ENCODE data around the gene USP7. TPM values are rescaled to one million over a fixed set of nuclear protein-coding genes. Genes with fewer than 3 reads are reported as not detected.
"Not testable (repeated sequence)": the region's sequence is repeated elsewhere in the genome, so short reads cannot be mapped to it uniquely, and the experiment has no call there.

The USP7 gene
- total and polyA plus RNA-seq, 4 experiments from 2014 or later: 4.8 to 206 (median 106) TPM

DNA sequence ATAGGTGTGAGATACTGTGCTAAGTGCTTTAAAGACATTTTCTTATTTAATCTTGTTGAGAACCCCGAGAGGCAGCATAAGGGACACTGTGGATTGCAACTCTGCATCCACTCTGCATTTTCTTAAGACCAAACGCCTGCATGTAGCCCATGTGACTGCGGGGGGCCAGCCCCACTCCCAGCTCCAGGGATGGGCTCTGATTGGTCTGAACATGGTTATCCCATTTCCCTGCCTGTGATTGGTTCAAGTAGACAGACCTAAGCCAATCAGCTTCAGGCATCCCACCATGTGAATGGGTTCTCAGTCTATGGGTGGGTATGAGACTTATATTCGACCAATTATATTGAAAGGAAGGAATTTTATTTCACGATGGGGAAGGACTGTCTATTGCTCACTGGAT, 33.2 kb upstream of the USP7 start:
- Histone ChIP-seq H3K9me3 (ENCODE audit: control insufficient read depth in 1 of 2, low read length in 2 of 2) (no peaks in the 10 kb centered on the region), H3K27me3 (ENCODE audit: insufficient read depth, low read length) (no peaks in the 10 kb centered on the region), H3K36me3 (ENCODE audit: insufficient read depth, low read length) (no peaks in the 10 kb centered on the region), H3K4me3 (ENCODE audit: low read length in 2 of 2) (no peak overlapping the region), H3K4me1 (ENCODE audit: insufficient read depth, low read length) (no peaks in the 10 kb centered on the region), H3K27ac (ENCODE audit: low read depth, low read length) (no peak overlapping the region)
- Mint-ChIP-seq H3K4me3 (no peak overlapping the region), H3K27me3 (no peaks in the 10 kb centered on the region), H3K9me3 (no peaks in the 10 kb centered on the region), H3K4me1 (no peaks in the 10 kb centered on the region), H3K27ac (no peak overlapping the region), H3K36me3 (no peaks in the 10 kb centered on the region)
- POLR2A ChIA-PET (ENCODE audit: partially characterized antibody): no interaction called here
- intact Hi-C loops (cut with micrococcal nuclease): no loop called here
- no peak for DNase-seq
- CTCF ChIA-PET (ENCODE audit: partially characterized antibody): interaction anchor here (0.8 to 3.9 kb wide), 2 partner anchors 11 to 142 kb away, joined by 5 to 25 read pairs; no protein-coding TSS in a partner anchor

GRCh38 chr16:8990445-8990844, 26.7 kb upstream of the USP7 start:
- Histone ChIP-seq H3K27me3 (ENCODE audit: insufficient read depth, low read length) (no peaks in the 10 kb centered on the region), H3K4me3 (ENCODE audit: low read length in 2 of 2) (no peak overlapping the region), H3K36me3 (ENCODE audit: insufficient read depth, low read length) (no peaks in the 10 kb centered on the region), H3K4me1 (ENCODE audit: insufficient read depth, low read length) (no peaks in the 10 kb centered on the region), H3K27ac (ENCODE audit: low read depth, low read length) (no peak overlapping the region), H3K9me3 (ENCODE audit: control insufficient read depth in 1 of 2, low read length in 2 of 2) (no peaks in the 10 kb centered on the region)
- Mint-ChIP-seq H3K9me3 (no peaks in the 10 kb centered on the region), H3K36me3 (no peaks in the 10 kb centered on the region), H3K27ac (no peak overlapping the region), H3K4me3 (no peak overlapping the region), H3K4me1 (peaks cover 0 to 2% (median 0%) of the 10 kb centered on the region in 4 donors), H3K27me3 (peaks cover 2 to 3% of the 10 kb centered on the region in 2 donors)
- intact Hi-C loops (cut with micrococcal nuclease): no loop called here
- ChIA-PET CTCF (ENCODE audit: partially characterized antibody) (interaction anchor here (3.4 kb wide), 1 partner anchor 18 kb away, joined by 16 read pairs; no protein-coding TSS in a partner anchor), POLR2A (ENCODE audit: partially characterized antibody) (no interaction called here)
- DNase-seq: no peak

DNA sequence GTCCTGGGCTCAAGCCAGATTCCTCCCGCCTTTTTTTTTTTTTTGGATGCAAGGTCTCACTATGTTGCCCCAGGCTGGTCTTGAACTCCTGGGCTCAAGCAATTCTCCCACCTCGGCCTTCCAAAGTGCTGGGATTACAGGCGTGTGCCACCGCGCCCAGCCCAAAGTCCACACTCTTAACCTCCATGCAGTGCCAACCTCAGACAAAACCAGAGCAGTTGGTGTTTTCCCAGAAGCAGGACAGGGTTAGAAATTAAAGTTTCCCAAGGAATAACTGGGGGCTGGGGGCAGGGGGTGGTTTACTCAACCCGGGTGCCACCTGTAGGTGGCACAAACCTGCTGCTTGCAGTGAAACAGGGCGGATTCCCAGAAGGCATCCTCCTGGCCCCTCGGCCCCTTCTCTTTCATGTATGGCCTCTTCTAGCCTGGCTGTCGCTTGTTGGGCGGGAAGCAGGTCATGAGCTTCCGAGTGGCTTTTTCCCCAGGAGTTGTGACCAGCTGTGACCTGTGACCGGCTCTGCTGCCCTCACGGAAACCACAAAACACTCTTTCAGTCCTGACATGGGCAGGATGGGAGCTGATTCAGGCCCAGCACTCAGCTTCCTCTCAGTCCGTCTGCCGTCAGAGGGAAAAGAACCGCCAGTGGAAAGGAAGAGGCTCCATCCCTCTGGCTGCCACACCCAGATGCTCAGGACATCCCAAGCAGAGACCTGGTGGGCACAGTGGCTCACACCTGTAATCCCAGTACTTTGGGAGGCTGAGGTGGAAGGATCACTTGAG, 25.6 kb upstream of the USP7 start:
- no peak overlapping the region for H3K4me3 Mint-ChIP-seq
- Histone ChIP-seq H3K27me3 (ENCODE audit: insufficient read depth, low read length) (no peaks in the 10 kb centered on the region), H3K36me3 (ENCODE audit: insufficient read depth, low read length) (no peaks in the 10 kb centered on the region), H3K4me1 (ENCODE audit: insufficient read depth, low read length) (no peaks in the 10 kb centered on the region), H3K27ac (ENCODE audit: low read depth, low read length) (no peak overlapping the region), H3K4me3 (ENCODE audit: low read length in 2 of 2) (no peak overlapping the region), H3K9me3 (ENCODE audit: control insufficient read depth in 1 of 2, low read length in 2 of 2) (no peaks in the 10 kb centered on the region)
- DNase-seq: no peak
- peak overlapping the region in 1 of 7 donors; percentile 48 for H3K27ac Mint-ChIP-seq
- H3K36me3 Mint-ChIP-seq: no peaks in the 10 kb centered on the region
- ChIA-PET POLR2A (ENCODE audit: partially characterized antibody) (no interaction called here), CTCF (ENCODE audit: partially characterized antibody) (interaction anchor here (3.4 kb wide), 1 partner anchor 19 kb away, joined by 16 read pairs; no protein-coding TSS in a partner anchor)
- H3K9me3 Mint-ChIP-seq: no peaks in the 10 kb centered on the region
- peaks cover 2 to 3% of the 10 kb centered on the region in 2 donors for H3K27me3 Mint-ChIP-seq
- H3K4me1 Mint-ChIP-seq: peaks cover 0 to 2% (median 0%) of the 10 kb centered on the region in 4 donors
- intact Hi-C loops (cut with micrococcal nuclease): no loop called here

DNA sequence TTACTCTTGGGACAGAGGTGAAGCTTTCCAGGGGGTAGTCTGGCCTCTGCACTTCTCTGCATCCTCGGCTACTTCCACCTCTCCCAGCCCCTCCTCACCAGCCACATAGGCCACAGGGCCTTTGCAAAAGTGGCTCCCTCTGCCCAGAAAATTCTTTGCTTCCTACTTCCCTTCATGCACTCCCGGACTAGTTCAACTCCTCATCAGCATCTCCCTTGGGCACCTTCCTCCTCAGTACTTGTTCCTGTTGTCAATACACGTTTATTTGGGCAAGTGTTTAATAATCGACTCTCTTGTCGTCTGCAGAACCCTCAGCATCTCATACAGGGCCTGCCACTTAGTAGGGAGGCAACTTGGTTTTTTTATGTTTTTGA, 23.1 kb upstream of the USP7 start:
- Mint-ChIP-seq H3K27me3 (peaks cover 2 to 3% of the 10 kb centered on the region in 2 donors), H3K36me3 (no peaks in the 10 kb centered on the region), H3K27ac (no peak overlapping the region), H3K4me1 (peaks cover 0 to 2% (median 0%) of the 10 kb centered on the region in 4 donors), H3K4me3 (no peak overlapping the region), H3K9me3 (peaks cover 0 to 3% (median 0%) of the 10 kb centered on the region in 8 donors)
- Histone ChIP-seq H3K4me3 (ENCODE audit: low read length in 2 of 2) (no peak overlapping the region), H3K4me1 (ENCODE audit: insufficient read depth, low read length) (no peaks in the 10 kb centered on the region), H3K27ac (ENCODE audit: low read depth, low read length) (no peak overlapping the region), H3K36me3 (ENCODE audit: insufficient read depth, low read length) (no peaks in the 10 kb centered on the region), H3K9me3 (ENCODE audit: control insufficient read depth in 1 of 2, low read length in 2 of 2) (no peaks in the 10 kb centered on the region), H3K27me3 (ENCODE audit: insufficient read depth, low read length) (no peaks in the 10 kb centered on the region)
- ChIA-PET CTCF (ENCODE audit: partially characterized antibody) (no interaction called here), POLR2A (ENCODE audit: partially characterized antibody) (no interaction called here)
- intact Hi-C loops (cut with micrococcal nuclease): no loop called here
- DNase-seq: no peak

- no peak overlapping the region for H3K27ac Mint-ChIP-seq
- H3K9me3 ChIP-seq (ENCODE audit: control insufficient read depth in 1 of 2, low read length in 2 of 2): no peaks in the 10 kb centered on the region
- no peaks in the 10 kb centered on the region for H3K4me1 ChIP-seq (ENCODE audit: insufficient read depth, low read length)
- no peaks in the 10 kb centered on the region for H3K36me3 Mint-ChIP-seq
- DNase-seq: no peak
- peaks cover 0 to 3% (median 0%) of the 10 kb centered on the region in 8 donors for H3K9me3 Mint-ChIP-seq
- no peak overlapping the region for H3K4me3 Mint-ChIP-seq
- H3K4me1 Mint-ChIP-seq: peaks cover 0 to 2% (median 0%) of the 10 kb centered on the region in 4 donors
- peaks cover 2 to 3% of the 10 kb centered on the region in 2 donors for H3K27me3 Mint-ChIP-seq
- H3K27me3 ChIP-seq (ENCODE audit: insufficient read depth, low read length): no peaks in the 10 kb centered on the region
- no peak overlapping the region for H3K4me3 ChIP-seq (ENCODE audit: low read length in 2 of 2)
- intact Hi-C loops (cut with micrococcal nuclease): no loop called here
- H3K27ac ChIP-seq (ENCODE audit: low read depth, low read length): no peak overlapping the region
- CTCF ChIA-PET (ENCODE audit: partially characterized antibody): no interaction called here
- H3K36me3 ChIP-seq (ENCODE audit: insufficient read depth, low read length): no peaks in the 10 kb centered on the region
- POLR2A ChIA-PET (ENCODE audit: partially characterized antibody): no interaction called here
These were observed 22.4 kb upstream of the USP7 start for GRCh38 chr16:8986111-8986510.

GRCh38 chr16:8982816-8983215, 19.1 kb upstream of the USP7 start:
- no peaks in the 10 kb centered on the region for H3K27me3 ChIP-seq (ENCODE audit: insufficient read depth, low read length)
- Mint-ChIP-seq H3K27me3 (peaks cover 5% of the 10 kb centered on the region in 2 donors), H3K36me3 (no peaks in the 10 kb centered on the region), H3K27ac (no peak overlapping the region), H3K9me3 (peaks cover 0 to 3% (median 0%) of the 10 kb centered on the region in 8 donors), H3K4me1 (peaks cover 0 to 2% (median 0%) of the 10 kb centered on the region in 4 donors), H3K4me3 (no peak overlapping the region)
- POLR2A ChIA-PET (ENCODE audit: partially characterized antibody): no interaction called here
- H3K9me3 ChIP-seq (ENCODE audit: control insufficient read depth in 1 of 2, low read length in 2 of 2): no peaks in the 10 kb centered on the region
- CTCF ChIA-PET (ENCODE audit: partially characterized antibody): no interaction called here
- H3K27ac ChIP-seq (ENCODE audit: low read depth, low read length): no peak overlapping the region
- intact Hi-C loops (cut with micrococcal nuclease): no loop called here
- no peak for DNase-seq
- H3K4me3 ChIP-seq (ENCODE audit: low read length in 2 of 2): no peak overlapping the region
- no peaks in the 10 kb centered on the region for H3K36me3 ChIP-seq (ENCODE audit: insufficient read depth, low read length)
- H3K4me1 ChIP-seq (ENCODE audit: insufficient read depth, low read length): no peaks in the 10 kb centered on the region

- H3K4me3 Mint-ChIP-seq; H3K27me3 ChIP-seq (ENCODE audit: insufficient read depth, low read length); CTCF ChIA-PET (ENCODE audit: partially characterized antibody); H3K4me1 ChIP-seq (ENCODE audit: insufficient read depth, low read length); H3K9me3 ChIP-seq (ENCODE audit: control insufficient read depth in 1 of 2, low read length in 2 of 2); H3K9me3 Mint-ChIP-seq; H3K36me3 ChIP-seq (ENCODE audit: insufficient read depth, low read length); intact Hi-C loops (cut with micrococcal nuclease); POLR2A ChIA-PET (ENCODE audit: partially characterized antibody); DNase-seq; H3K36me3 Mint-ChIP-seq; H3K4me1 Mint-ChIP-seq; H3K27me3 Mint-ChIP-seq; H3K4me3 ChIP-seq (ENCODE audit: low read length in 2 of 2); H3K27ac ChIP-seq (ENCODE audit: low read depth, low read length): not testable (repeated sequence)
- peak overlapping the region in 1 of 7 donors; percentile 12 for H3K27ac Mint-ChIP-seq
These were observed 18.2 kb upstream of the USP7 start for GRCh38 chr16:8981901-8982300.
